HEK293T (cell line): ENCODE measurements around the gene SYCE3.

Experiments used
- CTCF ChIA-PET: fragments of 350-600 bp; formaldehyde crosslinking; extraction: SDS; loops from one replicate; lab custom pipeline; 2021; ENCODE audit warnings: antibody characterized with exemption, inconsistent platforms; lab: Yijun Ruan, JAX
- POLR2A ChIA-PET: fragments of 350-600 bp; formaldehyde crosslinking; extraction: SDS; loops from one replicate; lab custom pipeline; 2020; ENCODE audit warnings: antibody characterized with exemption, inconsistent platforms; lab: Yijun Ruan, JAX
- DNase-seq: peaks from one replicate; pipeline ENCODE4 v3.0.0; 2012; ENCODE audit warnings: mixed read lengths; ENCODE audit errors: extremely low spot score
- ARNT ChIP-seq: fragments of 450-650 bp; IDR thresholded peaks from 2 replicates; pipeline ENCODE4 v1.6.1; 2017; ENCODE audit warnings: mild to moderate bottlenecking
- BHLHE40 ChIP-seq: fragments of 450-650 bp; IDR thresholded peaks from 2 replicates; pipeline ENCODE4 v1.6.1; 2016; ENCODE audit warnings: mild to moderate bottlenecking, moderate library complexity, borderline replicate concordance
- CTBP1 ChIP-seq: fragments of 450-650 bp; IDR thresholded peaks from 2 replicates; pipeline ENCODE4 v1.6.1; 2016; ENCODE audit warnings: borderline replicate concordance
- ELF4 ChIP-seq: fragments of 450-650 bp; IDR thresholded peaks from 2 replicates; pipeline ENCODE4 v1.6.1; 2017; ENCODE audit warnings: antibody characterized with exemption
- FOXA1 ChIP-seq: fragments of 450-650 bp; IDR thresholded peaks from 2 replicates; pipeline ENCODE4 v1.6.1; 2016; ENCODE audit warnings: mild to moderate bottlenecking
- FOXK2 ChIP-seq: fragments of 450-650 bp; IDR thresholded peaks from 2 replicates; pipeline ENCODE4 v1.6.1; 2016; ENCODE audit warnings: mild to moderate bottlenecking
- FOXM1 ChIP-seq: fragments of 450-650 bp; IDR thresholded peaks from 2 replicates; pipeline ENCODE4 v1.6.1; 2017; ENCODE audit warnings: mild to moderate bottlenecking, borderline replicate concordance
- HDGF ChIP-seq: fragments of 450-650 bp; IDR thresholded peaks from 2 replicates; pipeline ENCODE4 v1.6.1; 2017; ENCODE audit warnings: antibody characterized with exemption, borderline replicate concordance
- L3MBTL2 ChIP-seq: fragments of 450-650 bp; conservative IDR thresholded peaks from 2 replicates; pipeline ENCODE4 v1.6.1; 2016; ENCODE audit warnings: mild to moderate bottlenecking
- LEF1 ChIP-seq: fragments of 450-650 bp; IDR thresholded peaks from 2 replicates; pipeline ENCODE4 v1.6.1; 2017; ENCODE audit warnings: mild to moderate bottlenecking, borderline replicate concordance
- NFRKB ChIP-seq: fragments of 450-650 bp; IDR thresholded peaks from 2 replicates; pipeline ENCODE4 v1.6.1; 2016; ENCODE audit warnings: mild to moderate bottlenecking, moderate library complexity
- SP1 ChIP-seq: fragments of 450-650 bp; IDR thresholded peaks from 2 replicates; pipeline ENCODE4 v1.6.1; 2017
- SUZ12 ChIP-seq: fragments of 450-650 bp; IDR thresholded peaks from 2 replicates; pipeline ENCODE4 v1.6.1; 2016; ENCODE audit warnings: mild to moderate bottlenecking
- TARDBP ChIP-seq: fragments of 450-650 bp; IDR thresholded peaks from 2 replicates; pipeline ENCODE4 v1.6.1; 2016
- ZNF384 ChIP-seq: fragments of 450-650 bp; IDR thresholded peaks from 2 replicates; pipeline ENCODE4 v1.6.1; 2016
- TF ChIP-seq, protein P1 (sequence below): fragments of 450-650 bp; IDR thresholded peaks from 2 replicates; pipeline ENCODE4 v1.6.1; 2016

The SYCE3 gene

DNA sequence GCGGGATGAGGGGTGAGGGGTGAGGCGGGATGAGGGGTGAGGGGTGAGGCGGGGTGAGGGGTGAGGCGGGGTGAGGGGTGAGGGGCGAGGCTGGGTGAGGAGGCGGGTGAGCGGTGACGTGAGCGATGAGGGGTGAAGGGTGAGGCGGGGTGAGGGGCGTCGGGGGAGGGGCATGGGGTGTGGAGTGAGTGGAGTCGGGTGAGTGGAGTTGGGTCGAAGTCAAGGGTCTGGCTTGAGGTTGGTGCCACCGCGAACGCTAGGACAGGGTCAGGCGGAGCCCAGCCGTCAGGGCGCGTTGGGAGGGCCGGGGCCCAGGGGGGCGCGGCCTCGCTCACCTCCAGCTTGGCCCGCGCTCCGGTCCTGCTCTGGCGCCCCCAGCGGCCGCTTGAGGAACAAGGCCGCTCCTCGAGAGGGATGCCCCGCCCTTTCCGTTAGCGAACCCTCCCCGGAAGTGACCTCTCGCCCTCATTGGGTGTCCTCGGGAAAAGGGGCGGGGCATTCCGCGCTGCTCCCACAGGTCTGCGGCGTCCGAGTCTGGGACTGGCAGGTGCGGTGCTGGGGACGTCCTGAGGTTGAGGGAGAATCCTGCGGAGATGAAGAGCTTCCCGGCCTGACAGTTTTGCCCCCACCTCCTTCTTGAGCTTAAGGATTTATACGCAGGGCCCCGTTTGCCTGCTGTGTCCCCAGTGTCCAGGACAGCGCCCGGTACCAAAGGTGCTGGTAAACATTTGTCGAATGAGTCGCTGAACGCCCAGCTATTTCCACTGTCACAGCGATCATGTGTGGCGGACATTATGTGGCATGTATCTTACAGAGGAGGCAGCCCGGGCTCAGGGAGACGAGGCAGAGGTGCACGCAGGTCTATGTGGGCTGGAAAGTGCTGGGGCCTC is at the start of gene SYCE3:
Gene SYCE3 (minus strand): TSS at position 397 of the 890 bp plus-strand sequence. CDS start 6,514 bp downstream, outside the sequence.
- DNase-seq, result peak; percentile 98
- ChIA-PET POLR2A (interaction anchor here (0.6 to 4.2 kb wide), 11 partner anchors 9 to 140 kb away, joined by 3 to 59 read pairs (median 3); partner anchors contain the start of genes CHKB and SCO2), CTCF (interaction anchor here (0.6 to 2.0 kb wide), 13 partner anchors 10 to 129 kb away, joined by 3 to 12 read pairs (median 5); partner anchors contain the start of genes KLHDC7B and SCO2)
- TF ChIP-seq FOXM1 (no peak), BHLHE40 (no peak), ELF4 (peak; percentile 54), FOXA1 (no peak)

DNA sequence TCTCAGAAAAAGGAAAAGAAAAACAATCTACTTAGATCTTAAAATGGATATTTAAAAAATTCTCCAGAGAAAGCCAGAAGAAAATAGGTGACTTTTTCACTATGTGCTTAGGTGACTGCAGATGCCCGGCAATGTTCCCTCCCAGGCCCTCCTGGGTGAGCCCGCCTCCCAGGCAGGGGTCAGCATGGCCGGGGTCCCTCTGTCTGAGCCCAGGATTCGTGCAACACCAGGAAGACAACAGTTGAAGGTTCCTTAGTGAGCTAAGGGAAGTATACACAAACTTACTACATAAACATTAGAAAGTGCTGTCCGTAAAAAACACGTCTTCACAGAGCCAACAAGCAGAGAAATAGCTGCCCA is 49.4 kb upstream of the SYCE3 start:
- CTCF ChIA-PET, result interaction anchor here (1.2 to 1.4 kb wide), 3 partner anchors 9 to 87 kb away, joined by 4 read pairs; partner anchors contain the start of gene SCO2
- TF ChIP-seq TARDBP (no peak), ARNT (no peak), SP1 (no peak), NFRKB (no peak), BHLHE40 (no peak), FOXK2 (no peak), ELF4 (no peak), FOXA1 (no peak), FOXM1 (no peak), ZNF384 (no peak), L3MBTL2 (no peak), SUZ12 (no peak), CTBP1 (no peak), LEF1 (no peak), HDGF (no peak)
- TF ChIP-seq, protein P1, sequence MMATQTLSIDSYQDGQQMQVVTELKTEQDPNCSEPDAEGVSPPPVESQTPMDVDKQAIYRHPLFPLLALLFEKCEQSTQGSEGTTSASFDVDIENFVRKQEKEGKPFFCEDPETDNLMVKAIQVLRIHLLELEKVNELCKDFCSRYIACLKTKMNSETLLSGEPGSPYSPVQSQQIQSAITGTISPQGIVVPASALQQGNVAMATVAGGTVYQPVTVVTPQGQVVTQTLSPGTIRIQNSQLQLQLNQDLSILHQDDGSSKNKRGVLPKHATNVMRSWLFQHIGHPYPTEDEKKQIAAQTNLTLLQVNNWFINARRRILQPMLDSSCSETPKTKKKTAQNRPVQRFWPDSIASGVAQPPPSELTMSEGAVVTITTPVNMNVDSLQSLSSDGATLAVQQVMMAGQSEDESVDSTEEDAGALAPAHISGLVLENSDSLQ, result no peak
- POLR2A ChIA-PET, result interaction anchor here (0.7 to 1.5 kb wide), 3 partner anchors 9 to 87 kb away, joined by 3 to 4 read pairs (median 4); partner anchors contain the start of genes CHKB and SCO2
- DNase-seq, result no peak

DNA sequence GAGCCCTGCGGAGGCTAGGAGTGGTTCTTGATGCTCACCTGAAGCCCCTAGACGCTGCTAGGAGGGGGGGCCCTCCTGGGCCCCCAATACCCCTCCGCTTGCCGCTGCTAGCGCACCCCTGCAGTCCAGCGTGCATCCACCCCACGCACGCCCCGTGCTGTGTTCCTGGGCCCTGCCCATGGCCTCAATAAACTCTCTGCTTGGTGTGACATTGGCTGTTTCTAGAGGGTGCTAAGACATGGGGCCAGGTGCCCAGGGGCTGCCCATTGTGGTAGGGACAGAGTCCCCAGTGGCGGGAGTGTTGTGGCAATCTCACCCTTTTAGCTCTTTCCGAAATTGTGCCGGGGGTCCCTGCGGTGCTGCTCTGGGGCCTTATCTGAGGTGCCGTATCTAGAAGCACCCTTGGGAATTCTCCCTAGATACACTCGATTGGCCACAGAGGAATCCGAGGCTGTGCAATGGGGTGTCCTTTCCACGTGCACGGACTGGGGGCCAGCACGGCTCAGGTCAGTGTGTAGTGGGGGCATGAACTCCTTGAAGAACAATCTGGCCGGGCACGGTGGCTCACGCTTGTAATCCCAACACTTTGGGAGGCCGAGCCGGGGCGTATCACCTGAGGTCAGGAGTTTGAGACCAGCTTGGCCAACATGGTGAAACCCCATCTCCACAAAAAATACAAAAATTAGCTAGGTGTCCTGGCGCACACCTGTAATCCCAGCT is 48.8 kb upstream of the SYCE3 start:
- ChIA-PET CTCF (interaction anchor here (1.2 to 1.4 kb wide), 2 partner anchors 9 to 86 kb away, joined by 4 read pairs; partner anchors contain the start of gene SCO2), POLR2A (interaction anchor here (1.0 to 1.4 kb wide), 2 partner anchors 10 to 86 kb away, joined by 5 to 6 read pairs; partner anchors contain the start of gene SCO2)
- no peak for TF ChIP-seq FOXA1
- TF ChIP-seq FOXM1, result no peak
- TF ChIP-seq HDGF, result no peak
- no peak for TF ChIP-seq ELF4
- TF ChIP-seq, protein P1, result no peak
- no peak for TF ChIP-seq ARNT
- no peak for TF ChIP-seq ZNF384
- no peak for TF ChIP-seq CTBP1
- TF ChIP-seq TARDBP, result no peak
- TF ChIP-seq BHLHE40, result no peak
- TF ChIP-seq L3MBTL2, result no peak
- no peak for DNase-seq

- ChIA-PET POLR2A (interaction anchor here (0.9 to 1.4 kb wide), 4 partner anchors 9 to 85 kb away, joined by 3 to 6 read pairs (median 4); partner anchors contain the start of gene SCO2), CTCF (no interaction called here)
- no peak for DNase-seq
- TF ChIP-seq NFRKB (no peak), FOXA1 (no peak), BHLHE40 (no peak), CTBP1 (no peak)
Measured at GRCh38 chr22:50610581-50610980, 47.9 kb upstream of the SYCE3 start.

- TF ChIP-seq FOXA1 (no peak), ELF4 (no peak), HDGF (no peak), CTBP1 (no peak), LEF1 (no peak), BHLHE40 (no peak), ARNT (no peak), SP1 (no peak), FOXK2 (no peak), NFRKB (no peak), TARDBP (no peak), SUZ12 (no peak), L3MBTL2 (no peak), ZNF384 (no peak), FOXM1 (no peak)
- TF ChIP-seq, protein P1, result no peak
- CTCF ChIA-PET, result no interaction called here
- no peak for DNase-seq
- POLR2A ChIA-PET, result interaction anchor here (0.9 to 1.4 kb wide), 4 partner anchors 9 to 85 kb away, joined by 3 to 5 read pairs (median 4); partner anchors contain the start of genes CHKB and SCO2
Measured at GRCh38 chr22:50610041-50610451, 47.3 kb upstream of the SYCE3 start.
